HEK293 (cell line): ENCODE results near the gene UHRF1.
A peak's percentile ranks its signal among the peaks of the same experiment; 100 is the strongest.

Experiments used
- BCL11A ChIP-seq: fragments of 450-650 bp; formaldehyde crosslinking; IDR thresholded peaks from 2 replicates; pipeline ENCODE4 v1.5.1; 2016; ENCODE audit warnings: low read depth, missing biosample characterization, missing genetic modification characterization
- KLF9 ChIP-seq: fragments of 450-650 bp; formaldehyde crosslinking; IDR thresholded peaks from 2 replicates; pipeline ENCODE4 v1.5.1; 2016; ENCODE audit warnings: missing biosample characterization, missing genetic modification characterization, low read depth
- SALL2 ChIP-seq: fragments of 450-650 bp; formaldehyde crosslinking; IDR thresholded peaks from 2 replicates; pipeline ENCODE4 v1.5.0; 2017; ENCODE audit warnings: missing biosample characterization, mild to moderate bottlenecking, missing genetic modification characterization, borderline replicate concordance
- ZBTB1 ChIP-seq: fragments of 450-650 bp; formaldehyde crosslinking; IDR thresholded peaks from 2 replicates; pipeline ENCODE4 v1.5.1; 2016; ENCODE audit warnings: missing biosample characterization, missing genetic modification characterization
- ZNF23 ChIP-seq: fragments of 450-650 bp; formaldehyde crosslinking; IDR thresholded peaks from 2 replicates; pipeline ENCODE4 v1.5.1; 2016; ENCODE audit warnings: missing biosample characterization, missing genetic modification characterization, borderline replicate concordance
- ZNF248 ChIP-seq: fragments of 450-650 bp; formaldehyde crosslinking; IDR thresholded peaks from 2 replicates; pipeline ENCODE4 v1.5.1; 2017; ENCODE audit warnings: missing biosample characterization, missing genetic modification characterization
- ZNF37A ChIP-seq: fragments of 450-650 bp; IDR thresholded peaks from 2 replicates; pipeline ENCODE4 v1.5.1; 2018; ENCODE audit warnings: missing biosample characterization, missing genetic modification characterization
- ZNF391 ChIP-seq: fragments of 450-650 bp; formaldehyde crosslinking; IDR thresholded peaks from 2 replicates; pipeline ENCODE4 v1.5.1; 2016; ENCODE audit warnings: low read depth, missing biosample characterization, missing genetic modification characterization, borderline replicate concordance
- ZNF423 ChIP-seq: fragments of 450-650 bp; formaldehyde crosslinking; IDR thresholded peaks from 2 replicates; pipeline ENCODE4 v1.5.1; 2016; ENCODE audit warnings: missing biosample characterization, missing genetic modification characterization
- ZNF426 ChIP-seq: fragments of 450-650 bp; formaldehyde crosslinking; IDR thresholded peaks from 2 replicates; pipeline ENCODE4 v1.5.1; 2017; ENCODE audit warnings: missing biosample characterization, missing genetic modification characterization, mild to moderate bottlenecking, inconsistent platforms, moderate library complexity
- ZNF501 ChIP-seq: fragments of 450-650 bp; formaldehyde crosslinking; IDR thresholded peaks from 2 replicates; pipeline ENCODE4 v1.5.1; 2016; ENCODE audit warnings: missing biosample characterization, missing genetic modification characterization
- ZNF514 ChIP-seq: fragments of 450-650 bp; formaldehyde crosslinking; IDR thresholded peaks from 2 replicates; pipeline ENCODE4 v1.5.1; 2016; ENCODE audit warnings: missing biosample characterization, missing genetic modification characterization
- ZNF529 ChIP-seq: fragments of 450-650 bp; formaldehyde crosslinking; IDR thresholded peaks from 2 replicates; pipeline ENCODE4 v1.5.1; 2017; ENCODE audit warnings: missing genetic modification characterization, missing biosample characterization; ENCODE audit not compliant: insufficient replicate concordance
- ZNF549 ChIP-seq: fragments of 450-650 bp; IDR thresholded peaks from 2 replicates; pipeline ENCODE4 v1.5.1; 2018; ENCODE audit warnings: missing biosample characterization, missing genetic modification characterization, mild to moderate bottlenecking, inconsistent platforms, moderate library complexity
- ZNF596 ChIP-seq: fragments of 450-650 bp; IDR thresholded peaks from 2 replicates; pipeline ENCODE4 v1.5.0; 2018; ENCODE audit warnings: missing biosample characterization, mild to moderate bottlenecking, missing genetic modification characterization, moderate library complexity
- ZNF670 ChIP-seq: fragments of 450-650 bp; formaldehyde crosslinking; IDR thresholded peaks from 2 replicates; pipeline ENCODE4 v1.5.1; 2016; ENCODE audit warnings: missing biosample characterization, missing genetic modification characterization, low read depth
- ZNF707 ChIP-seq: fragments of 450-650 bp; formaldehyde crosslinking; IDR thresholded peaks from 2 replicates; pipeline ENCODE4 v1.5.1; 2016; ENCODE audit warnings: missing biosample characterization, missing genetic modification characterization
- ZNF791 ChIP-seq: fragments of 450-650 bp; formaldehyde crosslinking; IDR thresholded peaks from 2 replicates; pipeline ENCODE4 v1.5.1; 2016; ENCODE audit warnings: missing biosample characterization, missing genetic modification characterization
- TF ChIP-seq, protein P1 (sequence below): fragments of 450-650 bp; formaldehyde crosslinking; IDR thresholded peaks from 2 replicates; pipeline ENCODE4; 2016; ENCODE audit warnings: missing biosample characterization, missing genetic modification characterization
- TF ChIP-seq, protein P2 (sequence below): fragments of 450-650 bp; formaldehyde crosslinking; IDR thresholded peaks from 2 replicates; pipeline ENCODE4 v1.5.1; 2016; ENCODE audit warnings: missing biosample characterization, missing genetic modification characterization
- TF ChIP-seq, protein P3 (sequence below): fragments of 450-650 bp; formaldehyde crosslinking; IDR thresholded peaks from 2 replicates; pipeline ENCODE4 v1.5.1; 2016; ENCODE audit warnings: missing biosample characterization, missing genetic modification characterization
- TF ChIP-seq, protein P4 (sequence below): fragments of 450-650 bp; formaldehyde crosslinking; IDR thresholded peaks from 2 replicates; pipeline ENCODE4 v1.5.1; 2016; ENCODE audit warnings: missing biosample characterization, missing genetic modification characterization
- TF ChIP-seq, protein P5 (sequence below): fragments of 450-650 bp; formaldehyde crosslinking; IDR thresholded peaks from 2 replicates; pipeline ENCODE4 v1.5.1; 2017; ENCODE audit warnings: missing biosample characterization, missing genetic modification characterization
- TF ChIP-seq, protein P6 (sequence below): sonication (generic); formaldehyde crosslinking; IDR thresholded peaks from 2 replicates; pipeline ENCODE4 v1.8.1; 2022; ENCODE audit warnings: mild to moderate bottlenecking, moderate library complexity, missing genetic modification reagents

UHRF1 gene

DNA sequence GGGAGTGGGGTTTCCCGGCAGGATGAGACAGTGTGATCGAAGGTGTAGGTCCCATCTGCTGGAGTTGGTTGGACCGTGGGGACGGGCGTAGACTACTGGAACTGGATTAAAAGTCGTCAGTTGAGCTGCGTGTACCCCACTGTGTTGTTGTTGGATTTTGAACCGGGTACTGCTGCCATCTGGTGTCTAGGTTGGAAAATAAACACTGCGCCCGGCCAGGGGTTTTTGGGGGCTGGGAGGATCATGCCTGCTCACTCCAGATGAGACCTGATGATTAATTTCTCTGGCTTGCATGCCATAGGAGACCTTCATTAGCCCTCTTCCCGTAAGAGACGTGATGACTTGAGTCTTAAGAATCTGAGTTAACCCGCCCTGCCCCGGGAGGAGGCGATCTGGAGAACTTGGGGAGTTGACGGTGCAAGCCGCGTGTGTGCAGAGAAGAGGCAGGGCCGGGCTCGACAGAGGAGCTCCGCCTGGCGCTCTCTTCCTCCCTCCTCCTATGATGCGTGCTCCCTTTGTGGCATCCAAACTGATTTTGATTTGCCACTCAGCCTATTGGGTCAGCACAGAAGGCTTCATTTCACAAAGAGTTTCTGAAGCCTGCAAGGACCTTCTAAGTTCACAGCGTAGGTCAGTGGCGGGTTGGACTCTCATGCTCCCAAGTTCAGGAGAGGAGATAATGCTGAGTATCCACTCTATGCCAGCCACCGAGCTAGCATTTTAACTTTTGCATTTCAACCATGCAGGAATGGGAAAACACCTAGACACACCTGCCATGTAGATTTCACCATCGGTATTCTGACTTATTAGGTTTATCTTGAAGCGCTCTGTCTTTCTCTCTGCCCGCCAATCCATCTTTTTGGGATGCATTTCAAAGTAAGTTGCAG is 2.7 kb downstream of the UHRF1 start (continued):
- no peak for TF ChIP-seq ZNF514 (tag by site-specific recombination)
- no peak for TF ChIP-seq ZNF37A (tag by site-specific recombination)
- TF ChIP-seq ZNF529 (tag by site-specific recombination) = no peak
- no peak for TF ChIP-seq ZNF549 (tag by site-specific recombination)
- TF ChIP-seq ZNF707 (tag by site-specific recombination) = no peak
- TF ChIP-seq, protein P1, sequence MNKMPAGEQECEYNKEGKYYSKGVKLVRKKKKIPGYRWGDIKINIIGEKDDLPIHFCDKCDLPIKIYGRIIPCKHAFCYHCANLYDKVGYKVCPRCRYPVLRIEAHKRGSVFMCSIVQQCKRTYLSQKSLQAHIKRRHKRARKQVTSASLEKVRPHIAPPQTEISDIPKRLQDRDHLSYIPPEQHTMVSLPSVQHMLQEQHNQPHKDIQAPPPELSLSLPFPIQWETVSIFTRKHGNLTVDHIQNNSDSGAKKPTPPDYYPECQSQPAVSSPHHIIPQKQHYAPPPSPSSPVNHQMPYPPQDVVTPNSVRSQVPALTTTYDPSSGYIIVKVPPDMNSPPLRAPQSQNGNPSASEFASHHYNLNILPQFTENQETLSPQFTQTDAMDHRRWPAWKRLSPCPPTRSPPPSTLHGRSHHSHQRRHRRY (tag by site-specific recombination) = no peak
- TF ChIP-seq ZNF501 (tag by site-specific recombination) = no peak
- TF ChIP-seq, protein P2, sequence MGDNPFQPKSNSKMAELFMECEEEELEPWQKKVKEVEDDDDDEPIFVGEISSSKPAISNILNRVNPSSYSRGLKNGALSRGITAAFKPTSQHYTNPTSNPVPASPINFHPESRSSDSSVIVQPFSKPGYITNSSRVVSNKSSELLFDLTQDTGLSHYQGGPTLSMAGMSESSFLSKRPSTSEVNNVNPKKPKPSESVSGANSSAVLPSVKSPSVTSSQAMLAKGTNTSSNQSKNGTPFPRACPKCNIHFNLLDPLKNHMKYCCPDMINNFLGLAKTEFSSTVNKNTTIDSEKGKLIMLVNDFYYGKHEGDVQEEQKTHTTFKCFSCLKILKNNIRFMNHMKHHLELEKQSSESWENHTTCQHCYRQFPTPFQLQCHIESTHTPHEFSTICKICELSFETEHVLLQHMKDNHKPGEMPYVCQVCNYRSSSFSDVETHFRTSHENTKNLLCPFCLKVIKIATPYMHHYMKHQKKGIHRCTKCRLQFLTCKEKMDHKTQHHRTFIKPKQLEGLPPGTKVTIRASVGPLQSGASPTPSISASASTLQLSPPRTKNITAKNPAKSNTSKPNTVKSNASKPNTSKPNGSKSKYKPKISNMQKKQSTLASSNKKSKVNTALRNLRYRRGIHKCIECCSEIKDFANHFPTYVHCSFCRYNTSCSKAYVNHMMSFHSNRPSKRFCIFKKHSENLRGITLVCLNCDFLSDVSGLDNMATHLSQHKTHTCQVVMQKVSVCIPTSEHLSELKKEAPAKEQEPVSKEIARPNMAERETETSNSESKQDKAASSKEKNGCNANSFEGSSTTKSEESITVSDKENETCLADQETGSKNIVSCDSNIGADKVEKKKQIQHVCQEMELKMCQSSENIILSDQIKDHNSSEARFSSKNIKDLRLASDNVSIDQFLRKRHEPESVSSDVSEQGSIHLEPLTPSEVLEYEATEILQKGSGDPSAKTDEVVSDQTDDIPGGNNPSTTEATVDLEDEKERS = no peak
- TF ChIP-seq, protein P3, sequence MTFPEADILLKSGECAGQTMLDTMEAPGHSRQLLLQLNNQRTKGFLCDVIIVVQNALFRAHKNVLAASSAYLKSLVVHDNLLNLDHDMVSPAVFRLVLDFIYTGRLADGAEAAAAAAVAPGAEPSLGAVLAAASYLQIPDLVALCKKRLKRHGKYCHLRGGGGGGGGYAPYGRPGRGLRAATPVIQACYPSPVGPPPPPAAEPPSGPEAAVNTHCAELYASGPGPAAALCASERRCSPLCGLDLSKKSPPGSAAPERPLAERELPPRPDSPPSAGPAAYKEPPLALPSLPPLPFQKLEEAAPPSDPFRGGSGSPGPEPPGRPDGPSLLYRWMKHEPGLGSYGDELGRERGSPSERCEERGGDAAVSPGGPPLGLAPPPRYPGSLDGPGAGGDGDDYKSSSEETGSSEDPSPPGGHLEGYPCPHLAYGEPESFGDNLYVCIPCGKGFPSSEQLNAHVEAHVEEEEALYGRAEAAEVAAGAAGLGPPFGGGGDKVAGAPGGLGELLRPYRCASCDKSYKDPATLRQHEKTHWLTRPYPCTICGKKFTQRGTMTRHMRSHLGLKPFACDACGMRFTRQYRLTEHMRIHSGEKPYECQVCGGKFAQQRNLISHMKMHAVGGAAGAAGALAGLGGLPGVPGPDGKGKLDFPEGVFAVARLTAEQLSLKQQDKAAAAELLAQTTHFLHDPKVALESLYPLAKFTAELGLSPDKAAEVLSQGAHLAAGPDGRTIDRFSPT (tag by site-specific recombination) = no peak; the same call in 1 of the 2 replicates
- TF ChIP-seq SALL2 = no peak
- TF ChIP-seq ZNF23 (tag by site-specific recombination) = no peak
- TF ChIP-seq ZNF670 (tag by site-specific recombination) = no peak
- TF ChIP-seq BCL11A (tag by site-specific recombination) = no peak
- 0 out of 2 replicates have a peak, but pooled peaks have one; percentile 20 for TF ChIP-seq ZNF391 (tag by site-specific recombination)
- TF ChIP-seq, protein P4, sequence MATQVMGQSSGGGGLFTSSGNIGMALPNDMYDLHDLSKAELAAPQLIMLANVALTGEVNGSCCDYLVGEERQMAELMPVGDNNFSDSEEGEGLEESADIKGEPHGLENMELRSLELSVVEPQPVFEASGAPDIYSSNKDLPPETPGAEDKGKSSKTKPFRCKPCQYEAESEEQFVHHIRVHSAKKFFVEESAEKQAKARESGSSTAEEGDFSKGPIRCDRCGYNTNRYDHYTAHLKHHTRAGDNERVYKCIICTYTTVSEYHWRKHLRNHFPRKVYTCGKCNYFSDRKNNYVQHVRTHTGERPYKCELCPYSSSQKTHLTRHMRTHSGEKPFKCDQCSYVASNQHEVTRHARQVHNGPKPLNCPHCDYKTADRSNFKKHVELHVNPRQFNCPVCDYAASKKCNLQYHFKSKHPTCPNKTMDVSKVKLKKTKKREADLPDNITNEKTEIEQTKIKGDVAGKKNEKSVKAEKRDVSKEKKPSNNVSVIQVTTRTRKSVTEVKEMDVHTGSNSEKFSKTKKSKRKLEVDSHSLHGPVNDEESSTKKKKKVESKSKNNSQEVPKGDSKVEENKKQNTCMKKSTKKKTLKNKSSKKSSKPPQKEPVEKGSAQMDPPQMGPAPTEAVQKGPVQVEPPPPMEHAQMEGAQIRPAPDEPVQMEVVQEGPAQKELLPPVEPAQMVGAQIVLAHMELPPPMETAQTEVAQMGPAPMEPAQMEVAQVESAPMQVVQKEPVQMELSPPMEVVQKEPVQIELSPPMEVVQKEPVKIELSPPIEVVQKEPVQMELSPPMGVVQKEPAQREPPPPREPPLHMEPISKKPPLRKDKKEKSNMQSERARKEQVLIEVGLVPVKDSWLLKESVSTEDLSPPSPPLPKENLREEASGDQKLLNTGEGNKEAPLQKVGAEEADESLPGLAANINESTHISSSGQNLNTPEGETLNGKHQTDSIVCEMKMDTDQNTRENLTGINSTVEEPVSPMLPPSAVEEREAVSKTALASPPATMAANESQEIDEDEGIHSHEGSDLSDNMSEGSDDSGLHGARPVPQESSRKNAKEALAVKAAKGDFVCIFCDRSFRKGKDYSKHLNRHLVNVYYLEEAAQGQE (tag by site-specific recombination) = no peak
- no peak for TF ChIP-seq ZNF423 (tag by site-specific recombination)
- TF ChIP-seq, protein P5, sequence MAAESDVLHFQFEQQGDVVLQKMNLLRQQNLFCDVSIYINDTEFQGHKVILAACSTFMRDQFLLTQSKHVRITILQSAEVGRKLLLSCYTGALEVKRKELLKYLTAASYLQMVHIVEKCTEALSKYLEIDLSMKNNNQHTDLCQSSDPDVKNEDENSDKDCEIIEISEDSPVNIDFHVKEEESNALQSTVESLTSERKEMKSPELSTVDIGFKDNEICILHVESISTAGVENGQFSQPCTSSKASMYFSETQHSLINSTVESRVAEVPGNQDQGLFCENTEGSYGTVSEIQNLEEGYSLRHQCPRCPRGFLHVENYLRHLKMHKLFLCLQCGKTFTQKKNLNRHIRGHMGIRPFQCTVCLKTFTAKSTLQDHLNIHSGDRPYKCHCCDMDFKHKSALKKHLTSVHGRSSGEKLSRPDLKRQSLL (tag by site-specific recombination) = no peak
- no peak for TF ChIP-seq KLF9 (tag by site-specific recombination)
- no peak for TF ChIP-seq ZNF791 (tag by site-specific recombination)
- TF ChIP-seq, protein P6, sequence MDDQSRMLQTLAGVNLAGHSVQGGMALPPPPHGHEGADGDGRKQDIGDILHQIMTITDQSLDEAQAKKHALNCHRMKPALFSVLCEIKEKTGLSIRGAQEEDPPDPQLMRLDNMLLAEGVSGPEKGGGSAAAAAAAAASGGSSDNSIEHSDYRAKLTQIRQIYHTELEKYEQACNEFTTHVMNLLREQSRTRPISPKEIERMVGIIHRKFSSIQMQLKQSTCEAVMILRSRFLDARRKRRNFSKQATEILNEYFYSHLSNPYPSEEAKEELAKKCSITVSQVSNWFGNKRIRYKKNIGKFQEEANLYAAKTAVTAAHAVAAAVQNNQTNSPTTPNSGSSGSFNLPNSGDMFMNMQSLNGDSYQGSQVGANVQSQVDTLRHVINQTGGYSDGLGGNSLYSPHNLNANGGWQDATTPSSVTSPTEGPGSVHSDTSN (CRISPR knock-in tag) = no peak
- TF ChIP-seq ZBTB1 (tag by site-specific recombination) = 0 out of 2 replicates have a peak, but pooled peaks have one; percentile 15
- no peak for TF ChIP-seq ZNF426 (tag by site-specific recombination)
- TF ChIP-seq ZNF248 (tag by site-specific recombination) = no peak
- no peak for TF ChIP-seq ZNF596 (tag by site-specific recombination)
